Lung (tissue), 12 donors: Measurements from ENCODE around the gene MSANTD2. TPM values are rescaled to one million over a fixed set of nuclear protein-coding genes. Genes with fewer than 3 reads are reported as not detected.

Source experiments
- ATAC-seq: fragments of 200-7000 bp; cut with Tn5 transposase; one replicate; pipeline ENCODE4 v1.9.1; 2020; ENCODE audit warnings: moderate number of reproducible peaks; ENCODE audit not compliant: insufficient read depth, low FRiP score
- DNase-seq, 3 donors: peaks; one replicate each; pipeline ENCODE4 v3.0.0-alpha.2; 2013 to 2017
- H3K27ac ChIP-seq, 2 donors: one replicate each; pipeline ENCODE4 v1.5.1; 2013; ENCODE audit warnings: mild to moderate bottlenecking in 2 of 2, moderate library complexity in 2 of 2, control low read depth in 1 of 2, inconsistent platforms in 1 of 2, low read depth in 1 of 2, low read length in 1 of 2
- H3K27me3 ChIP-seq, 3 donors: one replicate each; pipeline ENCODE4 v1.5.1; 2013; ENCODE audit warnings: low read length in 2 of 3; ENCODE audit not compliant: control insufficient read depth in 3 of 3, insufficient read depth in 3 of 3
- H3K36me3 ChIP-seq, 4 donors: one replicate each; pipeline ENCODE4 v1.5.1; 2013; ENCODE audit warnings: low read length in 4 of 4, mild to moderate bottlenecking in 1 of 4, moderate library complexity in 1 of 4; ENCODE audit not compliant: control insufficient read depth in 4 of 4, insufficient read depth in 4 of 4
- H3K4me1 ChIP-seq, 5 donors: one replicate each; pipeline ENCODE4 v1.5.1; 2013; ENCODE audit warnings: low read length in 5 of 5, mild to moderate bottlenecking in 2 of 5, moderate library complexity in 1 of 5; ENCODE audit not compliant: control insufficient read depth in 5 of 5, insufficient read depth in 5 of 5
- H3K4me3 ChIP-seq: one replicate; pipeline ENCODE4 v1.5.1; 2013; ENCODE audit warnings: mild to moderate bottlenecking, control low read depth, moderate library complexity
- H3K9ac ChIP-seq, 2 donors: one replicate each; pipeline ENCODE4 v1.5.1; 2013; ENCODE audit warnings: low read length in 2 of 2, control low read depth in 1 of 2; ENCODE audit not compliant: insufficient read depth in 1 of 2
- H3K9me3 ChIP-seq, 4 donors: one replicate each; pipeline ENCODE4 v1.5.1; 2013; ENCODE audit warnings: low read length in 3 of 4, mild to moderate bottlenecking in 1 of 4, moderate library complexity in 1 of 4; ENCODE audit not compliant: control insufficient read depth in 4 of 4, insufficient read depth in 3 of 4
- WGBS, 2 donors: extraction: QIAGEN DNeasy Blood & Tissue Kit; methylation state at CpG; one replicate each; pipeline ENCODE4 v1.1.7; 2013; 5-methylcytosine and 5-hydroxymethylcytosine counted together
- polyA plus RNA-seq, 2 donors: library from polyadenylated mRNA; stranded (reverse); fragments of 200-250 nt; gene quantifications; one replicate each; pipeline ENCODE4 v1.2.1, GENCODE V29; 2013
- total RNA-seq, 2 donors: library from RNA; depleted of rRNA in 1 of 2; stranded (reverse); fragments of >200 nt in 1 of 2; gene quantifications; one replicate each; pipeline ENCODE4 v1.2.1, GENCODE V29; 2014 to 2021
- TF ChIP-seq, protein P1 (sequence below): IDR thresholded peaks from 2 replicates; pipeline ENCODE4 v1.5.1; 2012; ENCODE audit warnings: mild to moderate bottlenecking; ENCODE audit errors: control extremely low read depth, extremely low read depth
- donor health status: control.
- donor health status: control.
- donor health status: Bipolar disorder and iron deficiency.
- donor health status: healthy.
- donor health status: DM: yes; HTN: yes; CAD: no.

Gene MSANTD2
- total and polyA plus RNA-seq, 4 donors, result 3.9 to 33.6 (median 15.7) TPM

DNA sequence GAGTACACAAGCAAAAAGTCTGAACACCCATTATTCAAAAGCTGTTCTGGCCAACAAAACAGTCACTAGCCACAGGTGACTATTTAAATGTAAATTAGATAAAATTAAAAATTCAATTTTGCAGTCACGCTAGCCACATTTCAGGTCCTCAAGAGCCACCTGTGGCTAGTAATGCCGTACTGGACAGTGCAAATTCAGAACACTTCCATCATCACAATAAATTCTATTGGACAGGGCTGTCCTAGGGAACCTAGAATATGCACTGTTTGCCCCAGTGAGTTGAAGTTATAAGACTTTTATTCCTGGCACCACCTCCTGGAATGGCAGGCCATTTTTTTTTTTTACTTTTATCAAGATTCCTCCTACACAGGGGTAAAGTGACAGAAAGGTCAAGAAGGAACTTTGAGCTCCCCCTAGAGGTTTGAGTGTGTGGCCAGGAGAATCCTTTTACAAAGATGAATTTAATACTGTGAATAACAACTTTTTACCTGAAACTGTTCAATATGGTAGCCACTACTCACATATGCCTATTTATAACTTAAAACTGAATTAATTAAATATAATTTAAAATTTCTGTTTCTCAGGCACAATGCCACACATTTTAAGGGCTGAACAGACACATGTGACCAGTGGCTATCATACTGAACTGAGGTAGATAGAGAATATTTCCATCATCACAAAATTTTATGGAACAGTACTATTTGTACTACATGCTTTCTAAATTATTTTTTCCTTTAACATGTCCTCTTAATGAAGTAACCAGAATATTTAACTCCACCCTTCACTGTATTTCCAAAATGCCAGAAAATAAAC lies 6.5 kb downstream of the MSANTD2 start:
- no peaks in the 10 kb centered on the region for H3K36me3 ChIP-seq
- ATAC-seq (peak; percentile 71), DNase-seq (peak in 2 of 3 donors; percentile 40 to 62)
- peaks cover 0 to 22% (median 7%) of the 10 kb centered on the region in 5 donors for H3K4me1 ChIP-seq
- no peak overlapping the region for H3K27ac ChIP-seq
- TF ChIP-seq, protein P1, sequence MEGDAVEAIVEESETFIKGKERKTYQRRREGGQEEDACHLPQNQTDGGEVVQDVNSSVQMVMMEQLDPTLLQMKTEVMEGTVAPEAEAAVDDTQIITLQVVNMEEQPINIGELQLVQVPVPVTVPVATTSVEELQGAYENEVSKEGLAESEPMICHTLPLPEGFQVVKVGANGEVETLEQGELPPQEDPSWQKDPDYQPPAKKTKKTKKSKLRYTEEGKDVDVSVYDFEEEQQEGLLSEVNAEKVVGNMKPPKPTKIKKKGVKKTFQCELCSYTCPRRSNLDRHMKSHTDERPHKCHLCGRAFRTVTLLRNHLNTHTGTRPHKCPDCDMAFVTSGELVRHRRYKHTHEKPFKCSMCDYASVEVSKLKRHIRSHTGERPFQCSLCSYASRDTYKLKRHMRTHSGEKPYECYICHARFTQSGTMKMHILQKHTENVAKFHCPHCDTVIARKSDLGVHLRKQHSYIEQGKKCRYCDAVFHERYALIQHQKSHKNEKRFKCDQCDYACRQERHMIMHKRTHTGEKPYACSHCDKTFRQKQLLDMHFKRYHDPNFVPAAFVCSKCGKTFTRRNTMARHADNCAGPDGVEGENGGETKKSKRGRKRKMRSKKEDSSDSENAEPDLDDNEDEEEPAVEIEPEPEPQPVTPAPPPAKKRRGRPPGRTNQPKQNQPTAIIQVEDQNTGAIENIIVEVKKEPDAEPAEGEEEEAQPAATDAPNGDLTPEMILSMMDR, result peak; percentile 21
- no peaks in the 10 kb centered on the region for H3K9me3 ChIP-seq
- no peaks in the 10 kb centered on the region for H3K27me3 ChIP-seq
- H3K4me3 ChIP-seq, result no peak overlapping the region
- WGBS, 2 donors, result 75 to 89% methylated on average over 2 of the region's 2 CpGs
- H3K9ac ChIP-seq, result no peak overlapping the region

- no peak for DNase-seq
- WGBS, 2 donors, result 73 to 81% methylated on average over 4 of the region's 4 CpGs
- Histone ChIP-seq H3K9ac (no peak overlapping the region), H3K27ac (no peak overlapping the region), H3K27me3 (no peaks in the 10 kb centered on the region), H3K4me1 (peaks cover 0 to 10% (median 4%) of the 10 kb centered on the region in 5 donors), H3K9me3 (no peaks in the 10 kb centered on the region), H3K36me3 (no peaks in the 10 kb centered on the region), H3K4me3 (no peak overlapping the region)
- no peak for ATAC-seq
- TF ChIP-seq, protein P1, result no peak
Measured at GRCh38 chr11:124791626-124792341, 8.4 kb downstream of the MSANTD2 start.

DNA sequence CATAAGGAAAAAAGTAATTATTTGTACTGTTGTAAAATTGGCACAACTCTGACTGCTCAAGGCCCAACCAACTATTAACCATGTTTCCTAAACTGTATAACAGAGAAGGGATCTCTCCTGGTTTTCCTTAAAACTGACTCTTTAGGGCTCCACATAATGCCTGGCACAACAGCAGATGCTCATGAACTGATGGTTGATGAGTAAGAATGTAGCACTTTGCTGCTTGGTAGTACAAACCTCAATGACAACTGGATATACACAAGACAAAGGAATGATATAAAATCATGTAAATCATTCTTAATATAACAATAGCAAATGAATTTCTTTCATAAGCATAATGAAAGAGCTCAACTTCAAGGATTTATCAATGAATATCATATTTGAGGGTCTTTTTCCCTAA lies 11.7 kb downstream of the MSANTD2 start:
- Histone ChIP-seq H3K4me3 (no peak overlapping the region), H3K9ac (no peak overlapping the region), H3K9me3 (no peaks in the 10 kb centered on the region), H3K36me3 (no peaks in the 10 kb centered on the region), H3K27ac (no peak overlapping the region), H3K27me3 (no peaks in the 10 kb centered on the region), H3K4me1 (peaks cover 0 to 4% (median 3%) of the 10 kb centered on the region in 5 donors)
- DNase-seq (no peak), ATAC-seq (no peak)
- TF ChIP-seq, protein P1, result no peak
